ENCODE data around the gene ESR1.

The ESR1 gene

GRCh38 chr6:152091201-152091600, 283.7 kb downstream of the ESR1 start:
- in situ Hi-C loops (cut with MboI; ENCODE audit: low sequenced_read_pairs): no loop called here

- in situ Hi-C loops (cut with MboI; ENCODE audit: low sequenced_read_pairs): no loop called here
These were observed 284.4 kb downstream of the ESR1 start for GRCh38 chr6:152091851-152092341.

GRCh38 chr6:152093711-152094110, 286.2 kb downstream of the ESR1 start:
- in situ Hi-C loops (cut with MboI; ENCODE audit: low sequenced_read_pairs): no loop called here

GRCh38 chr6:152094276-152094675, 286.8 kb downstream of the ESR1 start:
- in situ Hi-C loops (cut with MboI; ENCODE audit: low sequenced_read_pairs): no loop called here

- in situ Hi-C loops (cut with MboI; ENCODE audit: low sequenced_read_pairs): no loop called here
These were observed 287.6 kb downstream of the ESR1 start for GRCh38 chr6:152094992-152095592.

GRCh38 chr6:152096863-152097496, 289.5 kb downstream of the ESR1 start:
- in situ Hi-C loops (cut with MboI; ENCODE audit: low sequenced_read_pairs): no loop called here

GRCh38 chr6:152098683-152099082, 291.2 kb downstream of the ESR1 start:
- in situ Hi-C loops (cut with MboI; ENCODE audit: low sequenced_read_pairs): no loop called here

GRCh38 chr6:152099446-152100182, 292.1 kb downstream of the ESR1 start:
- in situ Hi-C loops (cut with MboI; ENCODE audit: low sequenced_read_pairs): no loop called here

GRCh38 chr6:152100183-152100618, 292.7 kb downstream of the ESR1 start:
- in situ Hi-C loops (cut with MboI; ENCODE audit: low sequenced_read_pairs): no loop called here

- in situ Hi-C loops (cut with MboI; ENCODE audit: low sequenced_read_pairs): no loop called here
These were observed 300.5 kb downstream of the ESR1 start for GRCh38 chr6:152107973-152108372.

- in situ Hi-C loops (cut with MboI; ENCODE audit: low sequenced_read_pairs): no loop called here
These were observed 303.7 kb downstream of the ESR1 start for GRCh38 chr6:152110886-152111820.

- in situ Hi-C loops (cut with MboI; ENCODE audit: low sequenced_read_pairs): no loop called here
These were observed 305.2 kb downstream of the ESR1 start for GRCh38 chr6:152112491-152113261.

GRCh38 chr6:152117156-152118133, 310.0 kb downstream of the ESR1 start:
- in situ Hi-C loops (cut with MboI; ENCODE audit: low sequenced_read_pairs): no loop called here

- in situ Hi-C loops (cut with MboI; ENCODE audit: low sequenced_read_pairs): no loop called here
These were observed 310.7 kb downstream of the ESR1 start for GRCh38 chr6:152118224-152118623.

- in situ Hi-C loops (cut with MboI; ENCODE audit: low sequenced_read_pairs): no loop called here
These were observed 311.2 kb downstream of the ESR1 start for GRCh38 chr6:152118678-152119077.

- in situ Hi-C loops (cut with MboI; ENCODE audit: low sequenced_read_pairs): no loop called here
These were observed 312.3 kb downstream of the ESR1 start for GRCh38 chr6:152119831-152120230.

- in situ Hi-C loops (cut with MboI; ENCODE audit: low sequenced_read_pairs): no loop called here
These were observed 314.4 kb downstream of the ESR1 start for GRCh38 chr6:152121910-152122309.

GRCh38 chr6:152122434-152122833, 315.0 kb downstream of the ESR1 start:
- in situ Hi-C loops (cut with MboI; ENCODE audit: low sequenced_read_pairs): no loop called here

GRCh38 chr6:152123076-152123475, 315.6 kb downstream of the ESR1 start:
- in situ Hi-C loops (cut with MboI; ENCODE audit: low sequenced_read_pairs): no loop called here
